Glutamatergic neuron (in vitro differentiated cells): ENCODE measurements around the gene DBNDD2. TPM values are rescaled to one million over a fixed set of nuclear protein-coding genes. Genes with fewer than 3 reads are reported as not detected.

Source experiments
- DNase-seq: peaks from one replicate; pipeline ENCODE4 v3.0.0; 2022
- H3K27ac Mint-ChIP-seq: one replicate; pipeline ENCODE4 v1.8.0; 2020; ENCODE audit warnings: mild to moderate bottlenecking, mixed read lengths, inconsistent platforms; ENCODE audit not compliant: unreplicated experiment
- H3K27me3 Mint-ChIP-seq: one replicate; pipeline ENCODE4 v1.8.0; 2020; ENCODE audit warnings: mild to moderate bottlenecking, moderate library complexity, mixed read lengths, inconsistent platforms; ENCODE audit not compliant: unreplicated experiment
- H3K36me3 Mint-ChIP-seq: one replicate; pipeline ENCODE4 v1.8.0; 2020; ENCODE audit warnings: mild to moderate bottlenecking, mixed read lengths, inconsistent platforms; ENCODE audit not compliant: unreplicated experiment
- H3K4me1 Mint-ChIP-seq: one replicate; pipeline ENCODE4 v1.8.0; 2020; ENCODE audit warnings: mild to moderate bottlenecking, low read depth, mixed read lengths, inconsistent platforms; ENCODE audit not compliant: unreplicated experiment
- H3K4me3 Mint-ChIP-seq: one replicate; pipeline ENCODE4 v1.8.0; 2020; ENCODE audit warnings: mild to moderate bottlenecking, mixed read lengths, inconsistent platforms; ENCODE audit not compliant: unreplicated experiment
- H3K9me3 Mint-ChIP-seq: one replicate; pipeline ENCODE4 v1.8.0; 2020; ENCODE audit warnings: mild to moderate bottlenecking, moderate library complexity, mixed read lengths, inconsistent platforms; ENCODE audit not compliant: unreplicated experiment
- CTCF ChIP-seq: fragments of 200-600 bp; sonication (generic); IDR thresholded peaks from one replicate; pipeline ENCODE4 v1.5.0; 2021; ENCODE audit not compliant: partially characterized antibody, unreplicated experiment
- total RNA-seq: library from RNA; stranded (reverse); fragmentation: NEBNext Ultra II Directional; extraction: Animal tissue kit (Norgen Biotek cat#: 25700); gene quantifications from one replicate; pipeline ENCODE4 v1.2.1, GENCODE V29; 2021; ENCODE audit not compliant: unreplicated experiment

DBNDD2 gene
- total RNA-seq, 1 donor from 2014 or later = 4.1 TPM

GRCh38 chr20:45392733-45393132 lies 15.4 kb upstream of the DBNDD2 start:
- no peak overlapping the region for H3K4me3 Mint-ChIP-seq
- H3K36me3 Mint-ChIP-seq = no peaks in the 10 kb centered on the region
- H3K4me1 Mint-ChIP-seq = no peaks in the 10 kb centered on the region
- no peaks in the 10 kb centered on the region for H3K27me3 Mint-ChIP-seq
- no peaks in the 10 kb centered on the region for H3K9me3 Mint-ChIP-seq
- H3K27ac Mint-ChIP-seq = no peak overlapping the region
- TF ChIP-seq CTCF = no peak
- DNase-seq = no peak

- H3K27ac Mint-ChIP-seq = no peak overlapping the region
- no peak overlapping the region for H3K4me3 Mint-ChIP-seq
- H3K36me3 Mint-ChIP-seq = peaks cover 5% of the 10 kb centered on the region
- no peaks in the 10 kb centered on the region for H3K4me1 Mint-ChIP-seq
- no peak for TF ChIP-seq CTCF
- no peak for DNase-seq
- no peaks in the 10 kb centered on the region for H3K27me3 Mint-ChIP-seq
- H3K9me3 Mint-ChIP-seq = no peaks in the 10 kb centered on the region
Measured at GRCh38 chr20:45394221-45395113, 13.6 kb upstream of the DBNDD2 start.

DNA sequence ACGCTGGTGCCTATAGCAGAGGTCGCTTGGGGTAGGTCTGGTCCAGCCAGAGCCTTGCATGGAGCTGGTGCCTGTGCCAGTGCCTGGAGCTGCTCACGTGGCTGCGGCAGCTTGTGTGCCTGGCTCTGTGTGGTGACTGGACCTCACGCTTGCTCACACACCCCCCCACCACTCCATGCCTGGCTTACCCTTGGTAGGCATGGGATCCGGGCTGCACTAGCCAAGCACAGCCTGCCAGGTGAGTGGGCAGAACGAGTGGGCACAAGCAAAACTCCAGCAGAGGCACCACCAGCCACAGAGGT lies 13.0 kb upstream of the DBNDD2 start:
- Mint-ChIP-seq H3K27ac (no peak overlapping the region), H3K27me3 (peaks cover 2% of the 10 kb centered on the region), H3K4me3 (no peak overlapping the region), H3K4me1 (no peaks in the 10 kb centered on the region), H3K36me3 (peaks cover 11% of the 10 kb centered on the region), H3K9me3 (peaks cover 2% of the 10 kb centered on the region)
- TF ChIP-seq CTCF = no peak
- DNase-seq = no peak

DNA sequence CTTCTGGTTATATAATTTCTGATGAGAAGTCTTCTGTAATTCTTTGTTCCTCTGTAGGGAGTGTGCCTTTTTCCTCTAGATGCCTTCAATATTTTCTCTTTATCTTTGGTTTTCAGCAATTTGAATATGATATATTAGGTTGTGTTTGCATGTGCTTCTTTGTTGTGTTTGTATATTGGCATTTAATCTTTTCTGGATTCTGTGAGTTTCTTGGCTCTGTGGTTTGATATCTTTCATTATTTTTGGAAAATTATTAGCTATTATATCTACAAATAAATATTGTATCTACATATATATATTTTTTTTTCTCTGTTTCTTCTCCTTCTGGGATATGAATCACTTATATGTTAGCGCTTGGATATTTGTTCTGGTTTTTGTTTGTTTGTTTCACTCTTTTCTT lies 9.1 kb upstream of the DBNDD2 start:
- H3K4me1 Mint-ChIP-seq = no peaks in the 10 kb centered on the region
- H3K9me3 Mint-ChIP-seq = peaks cover 16% of the 10 kb centered on the region
- H3K4me3 Mint-ChIP-seq = no peak overlapping the region
- H3K27ac Mint-ChIP-seq = no peak overlapping the region
- peaks cover 23% of the 10 kb centered on the region for H3K36me3 Mint-ChIP-seq
- H3K27me3 Mint-ChIP-seq = peaks cover 5% of the 10 kb centered on the region
- TF ChIP-seq CTCF = no peak
- no peak for DNase-seq

DNA sequence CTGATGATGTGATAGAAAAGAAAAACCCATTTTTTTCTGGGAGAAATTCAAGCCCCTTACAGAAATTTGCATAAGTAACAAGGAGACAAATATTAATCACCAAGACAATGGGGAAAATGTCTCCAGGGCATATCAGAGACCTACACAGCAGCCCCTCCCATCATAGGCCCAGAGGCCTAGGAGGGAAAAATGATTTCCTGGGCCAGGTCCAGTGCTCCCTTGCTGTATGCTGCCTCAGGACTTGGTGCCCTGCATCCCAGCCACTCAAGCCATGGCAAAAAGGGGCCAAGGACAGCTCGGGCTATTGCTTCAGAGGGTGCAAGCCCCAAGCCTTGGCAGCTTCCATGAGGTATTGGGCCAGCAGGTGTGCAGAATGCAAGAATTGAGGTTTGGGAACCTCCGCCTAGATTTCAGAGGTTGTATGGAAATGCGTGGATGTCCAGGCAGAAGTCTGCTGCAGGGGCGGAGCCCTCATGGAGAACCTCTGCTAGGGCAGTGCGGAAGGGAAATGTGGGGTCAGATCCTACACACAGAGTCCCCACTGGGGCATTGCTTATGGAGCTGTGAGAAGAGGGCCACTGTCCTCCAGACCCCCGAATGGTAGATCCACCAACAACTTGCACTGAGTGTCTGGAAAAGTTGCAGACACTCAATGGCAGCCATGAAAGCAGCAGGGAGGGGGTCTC lies 7.6 kb upstream of the DBNDD2 start:
- Mint-ChIP-seq H3K27me3 (peaks cover 12% of the 10 kb centered on the region), H3K9me3 (peaks cover 18% of the 10 kb centered on the region), H3K4me3 (no peak overlapping the region), H3K4me1 (no peaks in the 10 kb centered on the region), H3K36me3 (peaks cover 23% of the 10 kb centered on the region), H3K27ac (no peak overlapping the region)
- no peak for DNase-seq
- TF ChIP-seq CTCF = no peak
